Sigmoid colon (tissue), 7 donors: ENCODE measurements around the gene ALOX12B. TPM values are rescaled to one million over a fixed set of nuclear protein-coding genes. Genes with fewer than 3 reads are reported as not detected.
A peak's percentile ranks its signal among the peaks of the same experiment; 100 is the strongest.
"Not testable (repeated sequence)": the region's sequence is repeated elsewhere in the genome, so short reads cannot be mapped to it uniquely, and the experiment has no call there.

Source experiments
- DNase-seq: peaks from one replicate; pipeline ENCODE4 v3.0.0-alpha.2; 2019
- H3K27ac ChIP-seq, 4 donors: fragments of 200-600 bp; sonication (generic); one replicate each; pipeline ENCODE4 v1.5.1; 2016 to 2019; ENCODE audit warnings: mild to moderate bottlenecking in 1 of 4
- H3K27me3 ChIP-seq, 3 donors: fragments of 200-600 bp; sonication (generic); one replicate each; pipeline ENCODE4 v1.5.1; 2019; ENCODE audit warnings: mild to moderate bottlenecking in 1 of 3
- H3K36me3 ChIP-seq, 4 donors: fragments of 200-600 bp; sonication (generic); one replicate each; pipeline ENCODE4 v1.5.1; 2016 to 2019
- H3K4me1 ChIP-seq, 4 donors: fragments of 200-600 bp; sonication (generic); one replicate each; pipeline ENCODE4 v1.5.1; 2017 to 2019
- H3K4me3 ChIP-seq, 4 donors: fragments of 200-600 bp; sonication (generic); one replicate each; pipeline ENCODE4 v1.5.1; 2017 to 2019; ENCODE audit warnings: mild to moderate bottlenecking in 2 of 4, moderate library complexity in 1 of 4
- H3K9me3 ChIP-seq, 4 donors: fragments of 200-600 bp in 3 of 4; sonication (generic) in 3 of 4; one replicate each; pipeline versions ENCODE4 v1.5.1 to v1.6.1; 2013 to 2019
- CTCF ChIP-seq, 4 experiments: fragments of 450-650 bp in 3 of 4; fragments of 200-600 bp in 1 of 4; IDR thresholded peaks; one replicate each; pipeline ENCODE4 v1.5.1; 2016 to 2019; ENCODE audit warnings: antibody characterized with exemption in 4 of 4, mild to moderate bottlenecking in 3 of 4, moderate library complexity in 2 of 4
- EP300 ChIP-seq, 4 donors: sonication (generic); formaldehyde crosslinking; IDR thresholded peaks; one replicate each; pipeline ENCODE4 v1.6.1; 2017; ENCODE audit warnings: antibody characterized with exemption in 4 of 4
- POLR2A ChIP-seq, 2 donors: fragments of 450-650 bp; IDR thresholded peaks; one replicate each; pipeline ENCODE4 v1.6.1; 2016; ENCODE audit warnings: antibody characterized with exemption in 2 of 2, mild to moderate bottlenecking in 2 of 2, moderate library complexity in 2 of 2
- POLR2AphosphoS5 ChIP-seq, 4 donors: sonication (generic); formaldehyde crosslinking; IDR thresholded peaks; one replicate each; pipeline ENCODE4 v1.6.1; 2017; ENCODE audit warnings: antibody characterized with exemption in 4 of 4
- WGBS, 2 donors: extraction: QIAGEN DNeasy Blood & Tissue Kit; methylation state at CpG; one replicate each; pipeline ENCODE4 v1.1.7; 2013; 5-methylcytosine and 5-hydroxymethylcytosine counted together
- intact Hi-C: fragments of 100-400 bp; cut with DNase I; formaldehyde crosslinking; loops from one replicate; pipeline ENCODE4 v1.15.1; 2023
- polyA plus RNA-seq, 3 donors: library from polyadenylated mRNA; stranded (reverse); fragments of 200-250 nt; gene quantifications; one replicate each; pipeline ENCODE4 v1.2.3, GENCODE V29; 2013
- total RNA-seq, 4 donors: library from RNA; depleted of rRNA; stranded (reverse); fragments of >200 nt; gene quantifications; one replicate each; pipeline ENCODE4 v1.1.0, GENCODE V29; 2016
- donor health status: healthy with polysubstance abuse.
- donor health status: Bipolar disorder and iron deficiency.
- donor health status: healthy.

ALOX12B gene
- total and polyA plus RNA-seq, 7 donors: 0.52 TPM; not detected in 6

DNA sequence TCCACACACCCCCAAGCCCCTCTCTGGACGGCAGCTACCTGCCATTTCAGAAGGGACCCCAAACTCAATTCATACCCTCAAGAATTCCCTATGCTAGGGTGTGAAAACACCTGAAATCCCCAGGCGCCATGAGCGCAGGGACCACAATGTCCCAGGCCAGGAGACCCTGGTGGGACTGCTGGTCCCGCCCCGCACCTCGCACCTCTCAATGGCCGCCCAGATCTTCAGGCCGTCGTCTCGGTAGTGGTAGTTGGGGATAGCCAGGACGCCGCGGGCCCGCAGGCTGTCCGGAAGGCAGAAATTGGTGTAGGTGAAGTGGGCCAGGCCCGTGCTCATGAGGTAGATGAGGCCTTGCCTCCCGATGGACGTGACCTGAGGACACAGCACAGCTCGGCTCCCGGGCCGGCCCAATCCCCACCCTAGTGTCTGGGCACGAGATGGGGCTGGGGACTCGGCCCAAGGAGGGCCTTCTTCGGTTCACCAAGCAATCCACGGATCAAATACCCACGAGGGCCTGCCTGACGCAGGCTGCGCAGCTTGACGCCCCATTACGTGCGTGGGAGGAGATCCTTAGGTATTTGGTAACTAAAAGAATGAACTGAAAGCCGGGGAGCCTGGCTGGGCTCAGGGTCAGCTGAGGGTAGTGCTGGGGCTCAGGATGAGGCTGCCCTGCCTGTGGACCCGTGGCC is 21.6 kb upstream of the ALOX12B start:
- Histone ChIP-seq H3K9me3 (no peaks in the 10 kb centered on the region), H3K4me3 (no peak overlapping the region), H3K4me1 (peaks cover 0 to 10% (median 8%) of the 10 kb centered on the region in 4 donors), H3K36me3 (no peaks in the 10 kb centered on the region), H3K27ac (no peak overlapping the region), H3K27me3 (peaks cover 16 to 62% (median 61%) of the 10 kb centered on the region in 3 donors)
- 75 to 88% methylated on average over 33 of the region's 33 CpGs for WGBS, 2 donors
- intact Hi-C loops: no loop called here
- TF ChIP-seq CTCF (IDR thresholded peaks at IDR 0.05): no peak
- TF ChIP-seq POLR2A (IDR thresholded peaks at IDR 0.05): no peak
- TF ChIP-seq POLR2AphosphoS5 (IDR thresholded peaks at IDR 0.05): no peak
- TF ChIP-seq EP300 (IDR thresholded peaks at IDR 0.05): no peak
- no peak for DNase-seq

DNA sequence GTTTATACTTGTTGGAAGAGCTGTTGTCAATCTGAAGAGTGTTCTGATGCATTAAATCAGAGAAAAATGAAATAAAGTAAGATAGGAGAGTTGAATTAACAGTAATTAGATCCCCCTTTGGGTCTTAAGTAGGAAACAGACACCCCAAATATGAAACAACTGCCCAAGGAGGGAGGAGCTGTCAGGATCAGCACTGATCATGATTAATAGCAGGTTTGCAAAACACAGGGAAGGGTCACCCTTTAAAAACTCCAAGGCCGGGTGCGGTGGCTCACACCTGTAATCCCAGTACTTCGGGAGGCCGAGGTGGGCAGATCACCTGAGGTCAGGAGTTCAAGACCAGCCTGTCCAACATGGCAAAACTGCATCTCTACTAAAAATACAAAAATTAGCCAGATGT is 19.5 kb upstream of the ALOX12B start:
- Histone ChIP-seq H3K27me3 (peaks cover 16 to 41% (median 40%) of the 10 kb centered on the region in 3 donors), H3K4me1 (peaks cover 0 to 10% (median 8%) of the 10 kb centered on the region in 4 donors)
- intact Hi-C loops, DNase-seq, H3K36me3 ChIP-seq, H3K9me3 ChIP-seq, H3K4me3 ChIP-seq, H3K27ac ChIP-seq: not testable (repeated sequence)
- 68 to 89% methylated on average over 4 of the region's 4 CpGs for WGBS, 2 donors

- no peaks in the 10 kb centered on the region for H3K36me3 ChIP-seq
- 74 to 82% methylated on average over 5 of the region's 5 CpGs for WGBS, 2 donors
- no peaks in the 10 kb centered on the region for H3K9me3 ChIP-seq
- no peak for TF ChIP-seq POLR2A (IDR thresholded peaks at IDR 0.05)
- TF ChIP-seq POLR2AphosphoS5 (IDR thresholded peaks at IDR 0.05): no peak
- no peak for TF ChIP-seq EP300 (IDR thresholded peaks at IDR 0.05)
- no peak for TF ChIP-seq CTCF (IDR thresholded peaks at IDR 0.05)
- H3K27ac ChIP-seq: no peak overlapping the region
- peaks cover 14 to 31% (median 30%) of the 10 kb centered on the region in 3 donors for H3K27me3 ChIP-seq
- peaks cover 0 to 10% (median 8%) of the 10 kb centered on the region in 4 donors for H3K4me1 ChIP-seq
- DNase-seq: no peak
- intact Hi-C loops: no loop called here
- no peak overlapping the region for H3K4me3 ChIP-seq
These were observed 18.5 kb upstream of the ALOX12B start for GRCh38 chr17:8105957-8106398.

DNA sequence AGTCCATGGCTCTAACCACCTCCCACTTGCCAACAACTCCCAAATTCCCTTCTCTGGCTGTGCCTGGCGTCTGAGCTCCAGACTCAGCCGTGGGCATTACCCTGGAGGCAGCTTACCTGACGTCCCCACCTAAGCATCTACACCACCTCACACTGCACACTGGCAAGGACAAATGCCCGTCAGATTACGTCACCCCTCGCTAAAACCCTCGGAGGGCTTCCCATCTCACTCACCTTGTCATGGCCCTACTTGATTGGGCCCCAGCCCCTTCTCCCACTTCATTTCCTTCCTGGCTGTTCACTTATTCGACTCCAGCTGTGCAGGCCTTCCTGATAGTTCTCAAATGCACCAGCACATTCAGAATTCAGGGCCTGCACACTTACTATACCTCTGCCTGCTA is 17.4 kb upstream of the ALOX12B start:
- Histone ChIP-seq H3K36me3 (no peaks in the 10 kb centered on the region), H3K4me3 (no peak overlapping the region), H3K27me3 (peaks cover 4 to 20% (median 20%) of the 10 kb centered on the region in 3 donors), H3K27ac (no peak overlapping the region), H3K4me1 (peaks cover 0 to 5% (median 4%) of the 10 kb centered on the region in 4 donors), H3K9me3 (no peaks in the 10 kb centered on the region)
- no peak for DNase-seq
- 72 to 89% methylated on average over 8 of the region's 8 CpGs for WGBS, 2 donors
- TF ChIP-seq POLR2A (IDR thresholded peaks at IDR 0.05) (no peak), CTCF (IDR thresholded peaks at IDR 0.05) (no peak), EP300 (IDR thresholded peaks at IDR 0.05) (no peak), POLR2AphosphoS5 (IDR thresholded peaks at IDR 0.05) (no peak)
- intact Hi-C loops: no loop called here

- intact Hi-C loops: no loop called here
- peak; percentile 27 for DNase-seq
- H3K27ac ChIP-seq: no peak overlapping the region
- TF ChIP-seq POLR2A (IDR thresholded peaks at IDR 0.05) (no peak), EP300 (IDR thresholded peaks at IDR 0.05) (no peak), POLR2AphosphoS5 (IDR thresholded peaks at IDR 0.05) (no peak)
- H3K4me1 ChIP-seq: no peaks in the 10 kb centered on the region
- 62 to 85% methylated on average over 4 of the region's 4 CpGs for WGBS, 2 donors
- no peaks in the 10 kb centered on the region for H3K9me3 ChIP-seq
- H3K4me3 ChIP-seq: no peak overlapping the region
- peaks cover 0 to 7% (median 6%) of the 10 kb centered on the region in 3 donors for H3K27me3 ChIP-seq
- H3K36me3 ChIP-seq: no peaks in the 10 kb centered on the region
These were observed 16.0 kb upstream of the ALOX12B start for GRCh38 chr17:8103549-8103948.
